COLO668 (cell line): ENCODE measurements around the gene PRKN.
A peak's percentile ranks its signal among the peaks of the same experiment; 100 is the strongest.

ENCODE experiments used
- DNase-seq: peaks from one replicate; lab custom pipeline; 2025; ENCODE audit not compliant: unreplicated experiment; lab: John Stamatoyannopoulos, UW

Gene PRKN

GRCh38 chr6:161586887-161587286, 1140.7 kb downstream of the PRKN start:
- no peak for DNase-seq

GRCh38 chr6:161584621-161585340, 1142.8 kb downstream of the PRKN start:
- no peak for DNase-seq

DNA sequence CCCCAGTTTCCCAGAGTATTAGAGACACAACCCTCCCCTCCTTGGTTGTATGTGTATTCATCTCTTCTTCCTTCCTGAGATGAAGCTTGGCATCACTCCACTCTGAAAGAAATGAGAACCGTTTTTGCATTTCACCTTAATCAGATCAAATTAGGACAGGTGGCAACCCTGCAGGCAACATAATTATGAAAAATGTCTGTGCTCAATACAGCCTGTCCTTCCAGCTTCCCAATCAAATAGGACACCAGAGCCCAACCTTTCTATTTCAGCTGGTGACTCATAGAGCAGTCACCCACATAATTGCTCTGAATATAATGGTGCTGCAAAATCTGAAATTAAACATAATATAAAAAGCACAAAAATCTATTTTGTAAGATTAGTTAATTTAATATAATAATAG, 1143.5 kb downstream of the PRKN start:
- no peak for DNase-seq

GRCh38 chr6:161583584-161583983, 1144.0 kb downstream of the PRKN start:
- DNase-seq = no peak

GRCh38 chr6:161578478-161578877, 1149.1 kb downstream of the PRKN start:
- no peak for DNase-seq

GRCh38 chr6:161575523-161576254, 1151.9 kb downstream of the PRKN start:
- DNase-seq = no peak

DNA sequence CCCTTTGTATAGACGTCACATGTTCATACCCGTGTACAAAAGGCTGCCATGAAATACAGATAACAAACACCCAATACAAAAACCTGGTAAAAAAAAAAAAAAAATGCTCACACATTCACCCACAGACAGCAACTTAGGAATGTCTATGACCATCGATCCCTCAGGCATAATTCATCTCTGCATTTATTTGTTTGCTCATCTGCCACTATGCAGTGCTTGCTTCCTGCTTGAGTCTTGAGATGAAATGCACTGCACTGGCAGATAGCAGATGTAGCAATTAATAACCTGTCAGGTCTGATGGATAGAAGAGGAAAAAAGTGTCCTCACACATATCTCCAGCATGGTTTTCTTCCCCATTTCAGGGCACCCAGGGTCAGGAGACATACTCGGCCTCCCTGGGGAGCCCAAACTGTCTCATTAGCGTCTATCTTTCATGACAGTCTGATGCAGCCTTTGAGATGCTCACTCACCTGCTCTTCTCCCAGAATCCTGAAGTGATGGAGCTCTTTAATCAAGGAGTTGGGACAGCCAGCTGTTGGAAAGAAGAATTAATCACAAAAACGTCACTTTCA, 1158.6 kb downstream of the PRKN start:
- DNase-seq = no peak

- DNase-seq = no peak
These were observed 1162.6 kb downstream of the PRKN start for GRCh38 chr6:161564952-161565351.

GRCh38 chr6:161561908-161562307, 1165.7 kb downstream of the PRKN start:
- DNase-seq = no peak

DNA sequence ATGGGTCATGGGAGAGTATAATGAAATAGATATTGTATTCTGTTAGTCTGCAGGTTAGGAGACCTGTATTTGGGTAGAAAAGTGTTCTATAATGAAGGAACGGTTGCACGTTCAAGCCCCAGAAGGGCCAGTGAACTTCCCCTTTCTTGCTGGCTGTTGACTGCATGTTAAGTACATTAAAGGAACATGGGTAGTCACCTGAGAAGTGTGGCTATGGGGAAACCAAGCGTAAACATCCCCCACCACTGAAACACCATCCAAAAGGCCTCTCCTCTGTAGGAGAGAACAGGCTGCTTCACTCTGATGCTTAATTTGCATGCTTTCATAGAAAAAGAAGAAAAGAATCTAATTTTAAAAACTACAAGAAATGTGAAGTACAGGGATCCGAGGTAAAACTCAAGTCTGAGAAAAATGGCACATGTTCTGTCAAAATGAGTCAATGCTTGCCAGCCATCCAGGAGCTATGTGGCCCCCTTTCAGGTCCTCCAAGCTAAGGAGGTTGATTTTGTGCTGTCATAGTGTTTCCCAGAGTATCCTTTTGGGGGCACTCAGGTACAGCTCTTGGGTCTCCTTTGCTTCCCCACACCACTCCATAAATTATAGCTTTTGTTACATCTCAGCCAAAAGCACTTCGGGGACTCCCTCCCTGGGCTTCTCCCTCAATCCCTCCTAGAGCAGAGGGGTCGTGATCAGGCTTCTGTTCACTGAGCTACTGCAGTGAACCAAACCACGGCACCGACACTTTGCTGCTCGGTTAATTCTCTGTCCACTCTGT, 1170.0 kb downstream of the PRKN start:
- DNase-seq = no peak

- DNase-seq = no peak
These were observed 1172.7 kb downstream of the PRKN start for GRCh38 chr6:161554883-161555282.

DNA sequence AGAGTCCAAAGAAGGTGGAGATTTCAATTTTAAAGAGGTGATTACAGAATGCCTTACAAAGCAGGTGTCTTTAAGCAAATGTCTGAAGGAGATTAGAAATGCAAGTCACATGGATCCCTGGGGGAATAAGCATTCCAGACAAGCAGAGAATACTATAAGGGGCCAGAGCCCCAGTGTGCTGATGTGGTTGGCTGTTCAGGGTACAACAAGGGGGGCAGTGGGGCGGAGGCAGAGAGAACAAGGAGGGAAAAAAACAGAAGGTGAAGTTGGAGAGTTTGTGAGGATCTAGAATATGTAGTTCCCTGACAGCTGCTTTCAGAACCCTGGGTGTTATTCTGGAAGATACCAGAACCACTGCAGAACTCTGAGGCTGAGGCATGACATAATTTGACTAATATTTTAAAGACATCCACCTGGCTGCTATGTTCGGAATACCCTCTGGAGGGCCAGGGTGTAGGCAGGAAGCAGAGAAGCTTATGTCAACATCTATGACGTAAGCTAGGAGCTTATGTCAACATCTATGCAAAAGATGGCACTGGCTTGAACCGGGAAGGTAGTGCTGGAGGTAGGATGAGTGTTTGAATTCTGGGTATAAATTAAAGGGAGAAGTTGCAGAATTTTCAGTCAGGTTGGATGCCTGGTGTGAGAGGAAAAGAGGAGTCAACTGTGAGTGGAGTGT, 1177.5 kb downstream of the PRKN start:
- peak; percentile 0 for DNase-seq

DNA sequence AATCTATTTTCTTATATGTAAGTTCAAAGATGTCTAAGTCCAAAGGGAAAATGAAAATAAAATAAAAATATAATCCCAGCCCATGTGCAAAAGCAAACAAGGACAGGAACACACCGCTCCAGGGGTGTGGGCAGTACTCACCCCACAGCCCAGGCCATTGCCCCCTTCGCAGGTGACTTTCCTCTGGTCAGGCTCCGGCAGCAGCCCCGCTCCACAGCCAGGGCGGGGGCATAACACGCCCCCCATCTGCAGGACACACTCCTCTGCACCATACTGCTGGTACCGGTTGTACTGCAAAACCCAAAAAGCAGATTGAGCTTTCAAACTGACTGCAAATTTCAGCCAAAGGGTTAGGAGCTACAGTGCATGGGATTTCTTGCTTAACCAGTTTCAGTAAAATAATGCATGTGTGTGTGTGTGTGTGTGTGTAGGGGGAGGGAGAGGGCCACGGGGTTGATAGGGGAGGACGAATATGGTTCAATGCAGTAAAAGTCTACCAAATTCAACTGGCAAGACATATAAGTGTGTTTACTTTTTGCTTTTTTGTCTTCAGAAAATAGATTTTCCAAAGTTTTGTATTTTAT, 1178.8 kb downstream of the PRKN start:
- no peak for DNase-seq

DNA sequence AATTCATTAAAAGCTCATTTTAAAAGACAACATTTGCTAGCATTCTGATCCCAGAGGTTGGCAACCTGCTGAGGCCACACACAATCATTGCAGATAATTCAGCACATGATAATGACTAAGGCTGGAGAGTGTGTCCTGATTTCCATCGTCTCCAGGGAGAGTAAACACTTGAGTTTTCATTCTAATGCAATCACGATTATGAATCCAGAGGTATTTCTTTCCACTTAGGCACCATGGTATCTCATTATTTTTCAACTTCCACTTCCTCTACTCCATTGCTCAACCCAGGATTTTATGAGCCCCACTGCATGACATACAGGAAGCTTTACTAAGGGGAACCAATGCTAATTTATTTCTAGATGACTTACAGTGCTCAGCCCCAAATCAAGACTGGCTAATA, 1179.9 kb downstream of the PRKN start:
- no peak for DNase-seq

GRCh38 chr6:161546632-161547031, 1180.9 kb downstream of the PRKN start:
- no peak for DNase-seq

- DNase-seq = no peak
These were observed 1181.8 kb downstream of the PRKN start for GRCh38 chr6:161545741-161546140.

GRCh38 chr6:161544801-161545480, 1182.6 kb downstream of the PRKN start:
- DNase-seq = no peak

GRCh38 chr6:161543684-161544309, 1183.8 kb downstream of the PRKN start:
- no peak for DNase-seq

DNA sequence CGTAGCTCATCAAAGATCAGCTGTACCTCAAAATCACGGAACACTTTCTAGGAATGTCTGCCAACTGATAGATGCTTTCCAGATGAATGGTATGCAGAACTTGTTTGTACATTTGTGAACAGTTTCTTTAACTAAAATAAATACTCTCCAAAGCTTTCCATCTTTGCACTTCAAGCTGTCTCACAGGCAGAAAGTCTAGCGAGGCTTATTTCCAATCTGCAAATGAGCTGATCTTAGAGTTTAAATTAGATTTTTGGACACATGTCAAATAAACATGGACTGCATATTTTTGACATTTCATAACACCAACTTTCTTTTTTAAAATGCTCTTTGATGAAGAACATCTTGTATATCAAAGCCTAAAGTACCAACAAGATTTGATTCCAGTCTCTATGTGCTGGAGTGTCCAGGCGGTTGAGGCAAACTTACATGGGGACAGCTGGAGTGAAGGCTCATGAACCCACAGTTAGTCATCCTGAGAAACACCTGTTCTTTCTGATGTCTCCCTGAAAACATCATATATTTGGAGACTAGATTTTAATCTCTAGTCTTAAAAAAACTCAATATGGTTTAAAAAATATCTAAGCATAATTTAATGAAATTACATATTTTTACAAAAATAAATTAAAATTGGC, 1185.1 kb downstream of the PRKN start:
- DNase-seq = no peak
